KMS-11 (cell line): Measurements from ENCODE around the gene SMC2.

Experiments used
- H2AFZ ChIP-seq: fragments of 200-600 bp; sonication (generic); 2 replicates; pipeline ENCODE4 v1.6.1; 2016; ENCODE audit warnings: antibody characterized with exemption, mixed run types, low read depth
- H3K27ac ChIP-seq: fragments of 200-600 bp; sonication (generic); 2 replicates; pipeline ENCODE4 v1.6.1; 2016; ENCODE audit warnings: mild to moderate bottlenecking, mixed run types
- H3K27me3 ChIP-seq: fragments of 200-600 bp; sonication (generic); 2 replicates; pipeline ENCODE4 v1.6.1; 2017; ENCODE audit warnings: mild to moderate bottlenecking, low read depth, mixed run types, moderate library complexity; ENCODE audit not compliant: insufficient read depth
- H3K36me3 ChIP-seq: fragments of 200-600 bp; sonication (generic); 2 replicates; pipeline ENCODE4 v1.6.1; 2017; ENCODE audit warnings: mild to moderate bottlenecking, mixed run types; ENCODE audit not compliant: insufficient read depth
- H3K4me1 ChIP-seq: fragments of 200-600 bp; sonication (generic); 2 replicates; pipeline ENCODE4 v1.6.1; 2016; ENCODE audit warnings: mild to moderate bottlenecking, low read depth, mixed run types; ENCODE audit not compliant: poor library complexity, severe bottlenecking
- H3K4me2 ChIP-seq: fragments of 200-600 bp; sonication (generic); 2 replicates; pipeline ENCODE4 v1.7.0; 2016; ENCODE audit warnings: mild to moderate bottlenecking, mixed run types
- H3K4me3 ChIP-seq: fragments of 200-600 bp; sonication (generic); IDR thresholded peaks from 2 replicates; pipeline ENCODE4 v1.6.1; 2017; ENCODE audit warnings: low read depth, low read length, mixed read lengths; ENCODE audit not compliant: insufficient read depth
- H3K79me2 ChIP-seq: fragments of 200-600 bp; sonication (generic); 2 replicates; pipeline ENCODE4 v1.6.1; 2016; ENCODE audit warnings: low read depth, mixed run types; ENCODE audit not compliant: insufficient read depth
- H3K9ac ChIP-seq: fragments of 200-600 bp; sonication (generic); 2 replicates; pipeline ENCODE4 v1.6.1; 2016; ENCODE audit warnings: mild to moderate bottlenecking, mixed run types
- H4K20me1 ChIP-seq: fragments of 200-600 bp; sonication (generic); 2 replicates; pipeline ENCODE4 v1.6.1; 2016; ENCODE audit warnings: mild to moderate bottlenecking, mixed run types; ENCODE audit not compliant: insufficient read depth
- TF ChIP-seq, protein P1 (sequence below): fragments of 200-600 bp; sonication (generic); conservative IDR thresholded peaks from 2 replicates; pipeline ENCODE4 v1.6.1; 2017; ENCODE audit warnings: low read depth, mild to moderate bottlenecking, antibody characterized with exemption, low read length, moderate library complexity, mixed read lengths

SMC2 gene

DNA sequence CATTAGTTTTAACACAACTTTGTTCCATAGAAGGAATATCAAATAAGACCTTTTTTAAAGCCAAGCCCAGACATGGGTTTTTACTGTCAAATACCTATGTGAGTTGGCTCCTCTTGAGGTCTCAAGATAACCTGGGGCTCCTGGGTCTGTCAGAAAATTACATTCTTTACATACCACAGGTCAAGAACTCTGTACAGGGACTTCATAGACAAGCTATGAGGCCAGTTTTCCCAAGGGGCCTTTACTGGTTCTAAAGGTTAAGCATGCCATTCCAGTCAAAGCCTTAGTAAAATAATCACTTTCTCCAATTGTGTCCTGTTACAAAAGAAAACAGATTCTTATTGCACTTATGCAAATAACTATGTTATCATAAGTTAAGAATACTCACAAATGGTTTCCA lies 15.5 kb upstream of the SMC2 start:
- H3K4me2 ChIP-seq: no peak overlapping the region
- H3K27ac ChIP-seq: no peak overlapping the region
- no peak overlapping the region for H2AFZ ChIP-seq
- TF ChIP-seq, protein P1, sequence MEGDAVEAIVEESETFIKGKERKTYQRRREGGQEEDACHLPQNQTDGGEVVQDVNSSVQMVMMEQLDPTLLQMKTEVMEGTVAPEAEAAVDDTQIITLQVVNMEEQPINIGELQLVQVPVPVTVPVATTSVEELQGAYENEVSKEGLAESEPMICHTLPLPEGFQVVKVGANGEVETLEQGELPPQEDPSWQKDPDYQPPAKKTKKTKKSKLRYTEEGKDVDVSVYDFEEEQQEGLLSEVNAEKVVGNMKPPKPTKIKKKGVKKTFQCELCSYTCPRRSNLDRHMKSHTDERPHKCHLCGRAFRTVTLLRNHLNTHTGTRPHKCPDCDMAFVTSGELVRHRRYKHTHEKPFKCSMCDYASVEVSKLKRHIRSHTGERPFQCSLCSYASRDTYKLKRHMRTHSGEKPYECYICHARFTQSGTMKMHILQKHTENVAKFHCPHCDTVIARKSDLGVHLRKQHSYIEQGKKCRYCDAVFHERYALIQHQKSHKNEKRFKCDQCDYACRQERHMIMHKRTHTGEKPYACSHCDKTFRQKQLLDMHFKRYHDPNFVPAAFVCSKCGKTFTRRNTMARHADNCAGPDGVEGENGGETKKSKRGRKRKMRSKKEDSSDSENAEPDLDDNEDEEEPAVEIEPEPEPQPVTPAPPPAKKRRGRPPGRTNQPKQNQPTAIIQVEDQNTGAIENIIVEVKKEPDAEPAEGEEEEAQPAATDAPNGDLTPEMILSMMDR: no peak
- H3K4me1 ChIP-seq: peaks cover 12% of the 10 kb centered on the region
- no peak overlapping the region for H3K9ac ChIP-seq
- H3K79me2 ChIP-seq: no peaks in the 10 kb centered on the region
- no peaks in the 10 kb centered on the region for H3K36me3 ChIP-seq
- no peak overlapping the region for H3K4me3 ChIP-seq
- no peaks in the 10 kb centered on the region for H3K27me3 ChIP-seq
- no peaks in the 10 kb centered on the region for H4K20me1 ChIP-seq

DNA sequence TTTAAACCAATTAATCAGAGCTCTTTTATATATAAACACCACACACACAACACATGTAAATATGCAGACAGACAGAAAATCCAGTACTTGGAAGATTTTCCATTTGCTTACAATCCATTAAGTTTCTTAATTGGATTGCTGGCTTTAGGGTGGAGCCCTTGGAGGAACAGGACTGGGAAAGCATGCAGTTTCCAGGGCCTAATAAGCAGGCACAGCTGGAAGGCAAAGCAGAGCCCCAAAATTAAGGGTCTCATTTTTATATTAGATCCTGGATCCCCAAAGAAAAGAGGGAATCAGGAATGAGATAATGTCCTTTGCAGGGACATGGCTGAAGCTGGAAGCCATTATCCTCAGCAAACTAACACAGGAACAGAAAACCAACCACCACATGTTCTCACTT lies 13.1 kb upstream of the SMC2 start:
- Histone ChIP-seq H3K9ac (no peak overlapping the region), H3K4me1 (peaks cover 8% of the 10 kb centered on the region), H4K20me1 (no peaks in the 10 kb centered on the region), H2AFZ (no peak overlapping the region), H3K36me3 (no peaks in the 10 kb centered on the region), H3K4me2 (no peak overlapping the region), H3K27me3 (no peaks in the 10 kb centered on the region), H3K79me2 (no peaks in the 10 kb centered on the region), H3K4me3 (no peak overlapping the region), H3K27ac (no peak overlapping the region)
- TF ChIP-seq, protein P1: no peak

DNA sequence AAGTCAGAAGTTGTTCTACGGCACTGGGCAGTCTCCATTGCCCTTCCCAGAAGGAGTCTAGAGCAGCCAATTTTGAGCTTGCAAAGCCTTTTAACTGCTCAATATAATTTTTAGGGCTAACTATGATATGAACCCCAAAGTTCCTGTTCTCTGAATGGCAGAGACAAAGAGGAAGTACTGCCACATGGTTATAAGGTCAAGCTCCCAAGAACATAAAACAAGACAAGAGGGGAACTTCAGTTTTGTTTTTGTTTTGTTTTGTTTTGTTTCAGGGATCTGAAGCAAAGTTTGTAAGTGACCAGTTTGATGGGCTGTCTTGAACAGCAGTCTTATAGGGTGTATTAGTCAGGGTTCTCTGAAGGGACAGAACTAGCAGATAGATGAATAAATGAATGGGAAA lies 11.9 kb upstream of the SMC2 start:
- no peaks in the 10 kb centered on the region for H3K36me3 ChIP-seq
- no peaks in the 10 kb centered on the region for H3K79me2 ChIP-seq
- TF ChIP-seq, protein P1: no peak
- no peak overlapping the region for H3K27ac ChIP-seq
- no peaks in the 10 kb centered on the region for H4K20me1 ChIP-seq
- no peak overlapping the region for H3K9ac ChIP-seq
- no peaks in the 10 kb centered on the region for H3K27me3 ChIP-seq
- H3K4me2 ChIP-seq: no peak overlapping the region
- no peak overlapping the region for H2AFZ ChIP-seq
- H3K4me1 ChIP-seq: no peaks in the 10 kb centered on the region
- no peak overlapping the region for H3K4me3 ChIP-seq

DNA sequence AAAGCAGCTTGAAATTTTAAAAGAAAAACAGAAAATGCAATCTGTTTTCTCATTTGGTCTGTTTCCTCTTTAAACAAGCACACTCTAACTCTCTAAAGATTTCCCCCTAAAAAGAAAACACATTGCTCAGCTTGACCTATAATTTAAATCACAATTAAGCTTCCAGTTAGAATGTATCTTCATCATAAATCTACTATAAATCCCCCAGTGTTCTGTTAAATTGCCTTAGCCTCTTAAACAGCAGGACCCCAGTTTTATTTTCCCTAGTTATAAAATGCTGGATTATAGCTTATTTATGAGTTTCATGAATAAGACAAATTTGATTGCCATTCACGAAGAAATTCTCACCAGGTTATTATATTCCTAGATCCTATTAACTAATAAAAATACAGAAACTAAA lies 8.6 kb upstream of the SMC2 start:
- no peaks in the 10 kb centered on the region for H3K79me2 ChIP-seq
- H3K36me3 ChIP-seq: no peaks in the 10 kb centered on the region
- H3K4me2 ChIP-seq: no peak overlapping the region
- H4K20me1 ChIP-seq: no peaks in the 10 kb centered on the region
- TF ChIP-seq, protein P1: no peak
- no peak overlapping the region for H3K4me3 ChIP-seq
- H3K4me1 ChIP-seq: peaks cover 7% of the 10 kb centered on the region
- no peak overlapping the region for H3K9ac ChIP-seq
- no peaks in the 10 kb centered on the region for H3K27me3 ChIP-seq
- no peak overlapping the region for H2AFZ ChIP-seq
- no peak overlapping the region for H3K27ac ChIP-seq

DNA sequence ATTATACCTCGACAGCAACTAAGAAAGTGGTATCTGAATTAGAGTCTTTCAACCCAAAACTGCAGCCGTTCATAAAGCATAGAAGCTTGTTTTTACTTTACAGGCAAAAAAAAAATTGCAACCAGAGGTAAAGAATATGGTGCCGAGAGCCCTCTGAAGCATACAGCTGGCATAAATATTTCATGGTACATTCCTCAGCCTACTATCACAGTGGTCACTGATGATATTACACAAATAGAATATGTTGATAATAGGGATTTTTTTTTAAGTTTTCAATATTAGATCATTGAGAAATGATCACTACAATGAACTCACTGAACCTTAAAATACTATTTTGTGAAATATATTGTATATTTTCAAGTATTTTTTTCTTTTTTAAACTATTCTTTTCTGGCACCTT lies 6.2 kb upstream of the SMC2 start:
- no peak overlapping the region for H2AFZ ChIP-seq
- TF ChIP-seq, protein P1: no peak
- no peaks in the 10 kb centered on the region for H4K20me1 ChIP-seq
- no peak overlapping the region for H3K9ac ChIP-seq
- H3K27me3 ChIP-seq: no peaks in the 10 kb centered on the region
- no peaks in the 10 kb centered on the region for H3K79me2 ChIP-seq
- no peak overlapping the region for H3K4me2 ChIP-seq
- H3K27ac ChIP-seq: no peak overlapping the region
- peaks cover 18% of the 10 kb centered on the region for H3K4me1 ChIP-seq
- no peak overlapping the region for H3K4me3 ChIP-seq
- H3K36me3 ChIP-seq: no peaks in the 10 kb centered on the region
